Measurements from ENCODE around the gene POC5.

GRCh38 chr5:75758116-75758515 is 40.9 kb upstream of the POC5 start:
- TF ChIP-seq CTCF (IDR thresholded peaks at IDR 0.05 in 2 of 3, conservative IDR thresholded peaks at IDR 0.05 in 1 of 3; ENCODE audit: borderline replicate concordance in 1 of 3, insufficient read depth in 1 of 3, low read depth in 2 of 3, low read length in 2 of 3) = no peak
- no peak for TF ChIP-seq POLR2A (IDR thresholded peaks at IDR 0.05; ENCODE audit: borderline replicate concordance, extremely low read depth, insufficient read depth, insufficient read length)
- TF ChIP-seq TCF7L2 (IDR thresholded peaks at IDR 0.05; ENCODE audit: borderline replicate concordance, extremely low read depth, insufficient read depth, insufficient read length) = no peak
- TF ChIP-seq EZH2 (IDR thresholded peaks at IDR 0.05) = no peak
- no peak for TF ChIP-seq ZNF274 (IDR thresholded peaks at IDR 0.05; ENCODE audit: low read depth, low read length)
